Gastroesophageal sphincter (tissue), 4 donors: ENCODE results near the gene FHOD3. TPM values are rescaled to one million over a fixed set of nuclear protein-coding genes. Genes with fewer than 3 reads are reported as not detected.

Experiments
- ATAC-seq: fragments of 150-250 bp; one replicate; pipeline ENCODE4 v1.9.1; 2016; ENCODE audit warnings: mild to moderate bottlenecking, moderate library complexity
- H3K27ac ChIP-seq, 4 donors: fragments of 200-600 bp; sonication (generic) in 3 of 4; 1 replicate in 3 of 4; 2 replicates in 1 of 4; pipeline ENCODE4 v1.5.1; 2016 to 2019
- H3K27me3 ChIP-seq: fragments of 200-600 bp; sonication (generic); one replicate; pipeline ENCODE4 v1.5.1; 2019
- H3K36me3 ChIP-seq, 2 donors: fragments of 200-600 bp; sonication (generic); one replicate each; pipeline ENCODE4 v1.5.1; 2019; ENCODE audit warnings: control low read depth in 1 of 2
- H3K4me1 ChIP-seq, 3 donors: fragments of 200-600 bp; sonication (generic); 1 replicate in 2 of 3; 2 replicates in 1 of 3; pipeline ENCODE4 v1.5.1; 2016 to 2019; ENCODE audit warnings: control low read depth in 2 of 3
- H3K4me3 ChIP-seq, 2 donors: fragments of 200-600 bp; sonication (generic); one replicate each; pipeline ENCODE4 v1.5.1; 2019; ENCODE audit warnings: mild to moderate bottlenecking in 1 of 2, moderate library complexity in 1 of 2
- H3K9me3 ChIP-seq, 3 donors: fragments of 200-600 bp; sonication (generic); one replicate each; pipeline ENCODE4 v1.5.1; 2017 to 2019; ENCODE audit warnings: control low read depth in 2 of 3
- EP300 ChIP-seq: sonication (generic); formaldehyde crosslinking; IDR thresholded peaks from one replicate; pipeline ENCODE4 v1.6.1; 2017; ENCODE audit warnings: antibody characterized with exemption, mild to moderate bottlenecking
- POLR2A ChIP-seq, 2 donors: fragments of 450-650 bp; IDR thresholded peaks; one replicate each; pipeline ENCODE4 v1.6.1; 2017; ENCODE audit warnings: antibody characterized with exemption in 2 of 2, mild to moderate bottlenecking in 2 of 2, moderate library complexity in 1 of 2
- POLR2AphosphoS5 ChIP-seq: sonication (generic); formaldehyde crosslinking; IDR thresholded peaks from one replicate; pipeline ENCODE4 v1.6.1; 2017; ENCODE audit warnings: antibody characterized with exemption
- WGBS, 2 donors: methylation state at CpG; one replicate each; pipeline ENCODE4 v1.1.5; 2018; ENCODE audit warnings: low coverage in 1 of 2; 5-methylcytosine and 5-hydroxymethylcytosine counted together
- total RNA-seq, 4 donors: library from RNA; depleted of rRNA; stranded (reverse); fragments of >200 nt; gene quantifications; one replicate each; pipeline ENCODE4 v1.1.0, GENCODE V29; 2016
- TF ChIP-seq, protein P1 (sequence below), 4 experiments: fragments of 200-600 bp in 2 of 4; fragments of 450-650 bp in 2 of 4; sonication (generic) in 1 of 4; IDR thresholded peaks; one replicate each; pipeline ENCODE4 v1.5.1; 2017 to 2019; ENCODE audit warnings: antibody characterized with exemption in 4 of 4, mild to moderate bottlenecking in 2 of 4, moderate library complexity in 2 of 4

The FHOD3 gene
- total RNA-seq, 4 donors from 2014 or later = 18.4 to 36.7 (median 30.4) TPM

DNA sequence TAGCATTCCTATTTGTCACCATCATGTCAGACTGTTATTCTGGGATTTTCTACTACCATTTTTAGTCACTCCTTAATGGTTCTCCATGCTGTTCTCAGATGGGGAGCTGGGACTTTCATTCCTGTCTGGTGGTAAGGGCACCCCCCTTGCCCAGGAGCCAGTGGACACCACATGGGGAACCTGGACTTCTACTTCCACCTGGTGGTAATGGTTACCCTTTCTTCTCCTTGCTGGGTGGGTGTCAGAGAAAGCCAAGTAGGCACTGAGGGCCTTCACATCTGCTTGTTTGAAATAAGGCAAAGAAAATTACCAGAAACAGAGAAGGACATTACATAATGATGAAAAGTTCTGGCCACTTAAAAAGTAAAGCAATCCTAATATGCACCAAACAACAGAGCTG is 239.8 kb downstream of the FHOD3 start:
- H3K9me3 ChIP-seq = no peaks in the 10 kb centered on the region
- no peak overlapping the region for H3K4me3 ChIP-seq
- no peak for ATAC-seq
- no peaks in the 10 kb centered on the region for H3K36me3 ChIP-seq
- H3K4me1 ChIP-seq = peaks cover 0 to 8% (median 0%) of the 10 kb centered on the region in 3 donors
- no peak overlapping the region for H3K27ac ChIP-seq
- H3K27me3 ChIP-seq = no peaks in the 10 kb centered on the region
- TF ChIP-seq, protein P1, sequence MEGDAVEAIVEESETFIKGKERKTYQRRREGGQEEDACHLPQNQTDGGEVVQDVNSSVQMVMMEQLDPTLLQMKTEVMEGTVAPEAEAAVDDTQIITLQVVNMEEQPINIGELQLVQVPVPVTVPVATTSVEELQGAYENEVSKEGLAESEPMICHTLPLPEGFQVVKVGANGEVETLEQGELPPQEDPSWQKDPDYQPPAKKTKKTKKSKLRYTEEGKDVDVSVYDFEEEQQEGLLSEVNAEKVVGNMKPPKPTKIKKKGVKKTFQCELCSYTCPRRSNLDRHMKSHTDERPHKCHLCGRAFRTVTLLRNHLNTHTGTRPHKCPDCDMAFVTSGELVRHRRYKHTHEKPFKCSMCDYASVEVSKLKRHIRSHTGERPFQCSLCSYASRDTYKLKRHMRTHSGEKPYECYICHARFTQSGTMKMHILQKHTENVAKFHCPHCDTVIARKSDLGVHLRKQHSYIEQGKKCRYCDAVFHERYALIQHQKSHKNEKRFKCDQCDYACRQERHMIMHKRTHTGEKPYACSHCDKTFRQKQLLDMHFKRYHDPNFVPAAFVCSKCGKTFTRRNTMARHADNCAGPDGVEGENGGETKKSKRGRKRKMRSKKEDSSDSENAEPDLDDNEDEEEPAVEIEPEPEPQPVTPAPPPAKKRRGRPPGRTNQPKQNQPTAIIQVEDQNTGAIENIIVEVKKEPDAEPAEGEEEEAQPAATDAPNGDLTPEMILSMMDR (IDR thresholded peaks at IDR 0.05) = no peak
- TF ChIP-seq EP300 (no peak), POLR2A (IDR thresholded peaks at IDR 0.05) (no peak), POLR2AphosphoS5 (no peak)

DNA sequence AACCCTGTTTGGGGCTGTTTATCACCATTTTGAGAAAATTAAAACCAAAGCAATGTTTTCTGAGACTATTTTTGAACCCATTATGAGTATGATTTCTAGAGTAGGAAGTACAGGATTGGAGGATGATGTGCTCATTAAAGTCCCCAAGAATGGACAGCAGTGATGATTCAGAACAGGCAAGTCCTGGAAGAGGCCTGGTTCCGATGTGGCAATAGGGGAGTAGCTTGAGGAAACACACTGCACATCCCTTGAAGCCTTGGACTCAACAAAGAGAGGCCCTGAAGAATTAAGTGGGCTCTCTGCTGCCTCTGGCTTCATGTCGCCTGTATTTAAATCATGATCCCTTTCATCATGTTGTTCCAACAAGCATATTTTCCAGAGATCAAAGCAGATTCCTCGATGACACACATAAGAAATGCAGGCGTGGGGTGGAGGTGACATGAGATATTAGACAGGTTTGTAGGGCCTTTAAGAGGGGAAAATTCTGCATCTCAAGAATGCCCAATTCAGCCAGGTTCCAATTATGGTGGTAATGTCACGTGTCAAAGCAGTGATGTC is 242.2 kb downstream of the FHOD3 start:
- no peak overlapping the region for H3K4me3 ChIP-seq
- H3K36me3 ChIP-seq = no peaks in the 10 kb centered on the region
- peaks cover 0 to 25% (median 0%) of the 10 kb centered on the region in 3 donors for H3K4me1 ChIP-seq
- WGBS, 2 donors = 82 to 89% methylated on average over 3 to 5 of the region's 5 CpGs
- no peak overlapping the region for H3K27ac ChIP-seq
- no peaks in the 10 kb centered on the region for H3K27me3 ChIP-seq
- TF ChIP-seq, protein P1 (IDR thresholded peaks at IDR 0.05) = no peak
- no peak for TF ChIP-seq POLR2AphosphoS5
- no peak for TF ChIP-seq POLR2A (IDR thresholded peaks at IDR 0.05)
- no peak for TF ChIP-seq EP300
- ATAC-seq = no peak
- no peaks in the 10 kb centered on the region for H3K9me3 ChIP-seq

DNA sequence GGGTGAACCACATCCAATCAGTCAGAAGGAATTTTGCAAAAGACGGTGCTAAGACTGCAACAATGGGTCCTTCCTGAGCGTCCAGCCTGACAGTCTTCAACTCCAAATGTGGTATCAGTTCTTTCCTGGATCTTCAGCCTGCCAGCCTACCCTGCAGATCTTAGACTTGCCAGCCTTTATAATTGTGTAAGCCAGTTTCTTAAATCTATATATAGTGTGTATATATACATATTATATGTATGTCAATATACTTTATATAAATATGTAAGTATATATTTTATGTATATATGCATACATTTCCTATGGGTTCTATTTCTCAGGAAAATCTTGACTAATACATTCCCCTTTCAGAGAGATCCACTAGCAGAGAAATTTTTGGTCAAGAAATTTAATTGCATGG is 245.5 kb downstream of the FHOD3 start:
- WGBS, 2 donors = 69 to 88% methylated on average over 2 of the region's 2 CpGs
- TF ChIP-seq POLR2A (IDR thresholded peaks at IDR 0.05) (no peak), EP300 (no peak), POLR2AphosphoS5 (no peak)
- TF ChIP-seq, protein P1 (IDR thresholded peaks at IDR 0.05) = no peak
- Histone ChIP-seq H3K27me3 (no peaks in the 10 kb centered on the region), H3K27ac (peak overlapping the region in 3 of 4 donors; percentile 59 to 77 (median 73)), H3K4me1 (peaks cover 0 to 38% (median 0%) of the 10 kb centered on the region in 3 donors), H3K36me3 (no peaks in the 10 kb centered on the region), H3K9me3 (no peaks in the 10 kb centered on the region), H3K4me3 (no peak overlapping the region)
- no peak for ATAC-seq

DNA sequence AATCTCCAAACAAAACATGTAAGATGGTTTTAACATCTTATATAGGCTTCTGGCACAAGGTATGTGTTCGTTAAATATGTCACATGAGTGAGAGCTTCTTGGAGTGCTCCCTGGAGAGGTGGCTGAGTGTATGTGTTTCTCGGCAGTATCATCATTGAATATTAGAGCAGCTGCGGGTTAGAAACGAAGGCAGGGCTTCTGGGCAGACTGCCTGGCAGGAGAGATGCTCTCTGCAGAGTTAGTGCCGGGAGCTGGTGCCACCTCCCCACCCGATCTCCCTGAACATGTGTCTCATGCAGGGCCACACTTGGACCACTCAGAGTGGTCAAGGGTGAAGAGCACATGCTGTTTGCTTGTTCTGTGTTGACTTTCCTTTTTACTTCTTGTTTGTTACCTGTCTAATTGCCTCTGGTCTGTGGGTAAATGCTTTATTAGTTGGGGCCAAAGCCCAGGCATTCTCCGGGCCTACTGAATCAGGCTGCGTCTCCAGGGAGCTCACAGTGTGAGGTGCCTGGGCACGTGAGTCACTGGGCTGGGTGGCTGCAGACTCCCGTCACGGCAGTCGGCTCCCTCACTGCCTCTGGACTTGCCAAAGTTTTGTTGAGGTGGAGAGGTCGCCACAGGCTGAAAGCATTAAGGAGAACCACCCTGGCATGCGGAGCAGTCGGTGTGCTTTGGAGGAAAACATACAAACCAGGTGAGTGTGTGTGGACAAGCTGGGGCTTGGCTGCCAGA is 246.6 kb downstream of the FHOD3 start:
- Histone ChIP-seq H3K27ac (peak overlapping the region; percentile 38 to 77 (median 66)), H3K9me3 (no peaks in the 10 kb centered on the region), H3K4me3 (no peak overlapping the region), H3K4me1 (peaks cover 0 to 38% (median 0%) of the 10 kb centered on the region in 3 donors), H3K36me3 (no peaks in the 10 kb centered on the region), H3K27me3 (no peaks in the 10 kb centered on the region)
- TF ChIP-seq EP300 (no peak), POLR2A (IDR thresholded peaks at IDR 0.05) (no peak), POLR2AphosphoS5 (no peak)
- TF ChIP-seq, protein P1 (IDR thresholded peaks at IDR 0.05) = no peak
- 33 to 39% methylated on average over 5 to 6 of the region's 15 CpGs for WGBS, 2 donors
- peak; percentile 70 for ATAC-seq

DNA sequence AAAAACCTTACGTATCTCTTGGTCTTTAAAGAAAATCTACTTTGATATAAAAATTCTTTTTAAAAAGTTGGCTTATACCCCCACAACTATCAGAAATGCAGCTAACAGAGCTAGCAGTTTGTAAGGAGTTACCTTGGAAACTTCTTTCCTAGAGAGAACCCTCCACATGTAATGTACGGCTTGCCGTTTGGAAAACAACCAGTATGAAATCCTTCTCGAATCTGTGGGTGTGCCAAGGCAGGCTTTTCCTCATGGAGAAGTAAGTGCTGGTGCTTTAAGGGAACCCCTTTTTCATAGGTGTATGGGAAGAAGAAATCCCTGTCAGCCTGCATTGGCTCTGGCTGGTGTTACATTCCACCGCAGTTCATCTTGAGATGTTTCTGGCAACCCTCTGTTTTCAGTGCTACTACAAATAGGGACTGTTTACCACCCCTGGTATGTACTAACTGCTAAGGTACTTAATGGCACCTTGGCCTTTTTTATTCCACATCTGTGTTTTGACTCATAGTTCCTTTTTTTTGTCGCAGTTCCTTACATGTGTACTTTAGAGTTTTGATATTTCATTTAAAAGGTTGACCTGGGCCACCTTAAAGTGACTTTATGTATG is 248.4 kb downstream of the FHOD3 start:
- peak overlapping the region in 1 of 4 donors; percentile 77 for H3K27ac ChIP-seq
- peaks cover 0 to 38% (median 0%) of the 10 kb centered on the region in 3 donors for H3K4me1 ChIP-seq
- no peak overlapping the region for H3K4me3 ChIP-seq
- TF ChIP-seq, protein P1 (IDR thresholded peaks at IDR 0.05) = no peak
- no peak for TF ChIP-seq POLR2A (IDR thresholded peaks at IDR 0.05)
- no peak for TF ChIP-seq POLR2AphosphoS5
- no peak for TF ChIP-seq EP300
- no peaks in the 10 kb centered on the region for H3K27me3 ChIP-seq
- H3K9me3 ChIP-seq = no peaks in the 10 kb centered on the region
- ATAC-seq = no peak
- WGBS, 2 donors = 54 to 60% methylated on average over 3 to 6 of the region's 6 CpGs
- H3K36me3 ChIP-seq = no peaks in the 10 kb centered on the region
